ENCODE measurements around the gene SLC1A1.

SLC1A1 gene

GRCh38 chr9:4584636-4585035 lies 94.4 kb downstream of the SLC1A1 start:
- no peaks in the 10 kb centered on the region for H3K36me3 ChIP-seq (ENCODE audit: control insufficient read depth, low read depth, low read length)
- H3K9me3 ChIP-seq (ENCODE audit: control insufficient read depth, low read depth, low read length): no peaks in the 10 kb centered on the region
- H3K27me3 ChIP-seq (ENCODE audit: control insufficient read depth, insufficient read depth, low read length): no peaks in the 10 kb centered on the region
- no peak overlapping the region for H3K9ac ChIP-seq (ENCODE audit: low read length)
- H3K4me1 ChIP-seq (ENCODE audit: control insufficient read depth, low read depth, low read length): no peaks in the 10 kb centered on the region
- no peak overlapping the region for H3K27ac ChIP-seq (ENCODE audit: low read length)
- H3K4me3 ChIP-seq (ENCODE audit: low read length): no peak overlapping the region

GRCh38 chr9:4585135-4585534 lies 94.9 kb downstream of the SLC1A1 start:
- no peaks in the 10 kb centered on the region for H3K4me1 ChIP-seq (ENCODE audit: control insufficient read depth, low read depth, low read length)
- H3K27me3 ChIP-seq (ENCODE audit: control insufficient read depth, insufficient read depth, low read length): no peaks in the 10 kb centered on the region
- no peak overlapping the region for H3K4me3 ChIP-seq (ENCODE audit: low read length)
- H3K9me3 ChIP-seq (ENCODE audit: control insufficient read depth, low read depth, low read length): no peaks in the 10 kb centered on the region
- H3K9ac ChIP-seq (ENCODE audit: low read length): no peak overlapping the region
- H3K27ac ChIP-seq (ENCODE audit: low read length): no peak overlapping the region
- H3K36me3 ChIP-seq (ENCODE audit: control insufficient read depth, low read depth, low read length): no peaks in the 10 kb centered on the region

GRCh38 chr9:4588721-4589120 lies 98.5 kb downstream of the SLC1A1 start:
- H3K4me1 ChIP-seq (ENCODE audit: control insufficient read depth, low read depth, low read length): peaks cover 8% of the 10 kb centered on the region
- no peak overlapping the region for H3K27ac ChIP-seq (ENCODE audit: low read length)
- H3K9me3 ChIP-seq (ENCODE audit: control insufficient read depth, low read depth, low read length): no peaks in the 10 kb centered on the region
- H3K27me3 ChIP-seq (ENCODE audit: control insufficient read depth, insufficient read depth, low read length): no peaks in the 10 kb centered on the region
- H3K9ac ChIP-seq (ENCODE audit: low read length): no peak overlapping the region
- no peaks in the 10 kb centered on the region for H3K36me3 ChIP-seq (ENCODE audit: control insufficient read depth, low read depth, low read length)
- H3K4me3 ChIP-seq (ENCODE audit: low read length): no peak overlapping the region

- no peak overlapping the region for H3K4me3 ChIP-seq (ENCODE audit: low read length)
- H3K36me3 ChIP-seq (ENCODE audit: control insufficient read depth, low read depth, low read length): no peaks in the 10 kb centered on the region
- no peaks in the 10 kb centered on the region for H3K27me3 ChIP-seq (ENCODE audit: control insufficient read depth, insufficient read depth, low read length)
- H3K4me1 ChIP-seq (ENCODE audit: control insufficient read depth, low read depth, low read length): peaks cover 8% of the 10 kb centered on the region
- no peak overlapping the region for H3K27ac ChIP-seq (ENCODE audit: low read length)
- no peak overlapping the region for H3K9ac ChIP-seq (ENCODE audit: low read length)
- H3K9me3 ChIP-seq (ENCODE audit: control insufficient read depth, low read depth, low read length): no peaks in the 10 kb centered on the region
These were observed 100.3 kb downstream of the SLC1A1 start for GRCh38 chr9:4590430-4591122.

GRCh38 chr9:4591123-4591500 lies 100.8 kb downstream of the SLC1A1 start:
- no peak overlapping the region for H3K27ac ChIP-seq (ENCODE audit: low read length)
- H3K9me3 ChIP-seq (ENCODE audit: control insufficient read depth, low read depth, low read length): no peaks in the 10 kb centered on the region
- no peaks in the 10 kb centered on the region for H3K36me3 ChIP-seq (ENCODE audit: control insufficient read depth, low read depth, low read length)
- no peak overlapping the region for H3K9ac ChIP-seq (ENCODE audit: low read length)
- H3K4me1 ChIP-seq (ENCODE audit: control insufficient read depth, low read depth, low read length): peaks cover 8% of the 10 kb centered on the region
- no peak overlapping the region for H3K4me3 ChIP-seq (ENCODE audit: low read length)
- H3K27me3 ChIP-seq (ENCODE audit: control insufficient read depth, insufficient read depth, low read length): no peaks in the 10 kb centered on the region

- no peaks in the 10 kb centered on the region for H3K9me3 ChIP-seq (ENCODE audit: control insufficient read depth, low read depth, low read length)
These were observed 102.0 kb downstream of the SLC1A1 start for GRCh38 chr9:4592295-4592694.

GRCh38 chr9:4592886-4593285 lies 102.6 kb downstream of the SLC1A1 start:
- H3K27me3 ChIP-seq (ENCODE audit: control insufficient read depth, insufficient read depth, low read length): no peaks in the 10 kb centered on the region
- peaks cover 8% of the 10 kb centered on the region for H3K4me1 ChIP-seq (ENCODE audit: control insufficient read depth, low read depth, low read length)
- no peak overlapping the region for H3K4me3 ChIP-seq (ENCODE audit: low read length)
- no peak overlapping the region for H3K9ac ChIP-seq (ENCODE audit: low read length)
- H3K36me3 ChIP-seq (ENCODE audit: control insufficient read depth, low read depth, low read length): no peaks in the 10 kb centered on the region
- H3K27ac ChIP-seq (ENCODE audit: low read length): no peak overlapping the region
- H3K9me3 ChIP-seq (ENCODE audit: control insufficient read depth, low read depth, low read length): no peaks in the 10 kb centered on the region

More at GRCh38 chr9:4592295-4592694, 102.0 kb downstream of the SLC1A1 start:
- H3K4me3 ChIP-seq (ENCODE audit: low read length): no peak overlapping the region
- H3K27ac ChIP-seq (ENCODE audit: low read length): no peak overlapping the region
- H3K36me3 ChIP-seq (ENCODE audit: control insufficient read depth, low read depth, low read length): no peaks in the 10 kb centered on the region
- peaks cover 8% of the 10 kb centered on the region for H3K4me1 ChIP-seq (ENCODE audit: control insufficient read depth, low read depth, low read length)
- no peaks in the 10 kb centered on the region for H3K27me3 ChIP-seq (ENCODE audit: control insufficient read depth, insufficient read depth, low read length)
- no peak overlapping the region for H3K9ac ChIP-seq (ENCODE audit: low read length)

GRCh38 chr9:4594545-4594944 lies 104.3 kb downstream of the SLC1A1 start:
- no peaks in the 10 kb centered on the region for H3K9me3 ChIP-seq (ENCODE audit: control insufficient read depth, low read depth, low read length)
- H3K36me3 ChIP-seq (ENCODE audit: control insufficient read depth, low read depth, low read length): no peaks in the 10 kb centered on the region
- no peak overlapping the region for H3K9ac ChIP-seq (ENCODE audit: low read length)
- no peak overlapping the region for H3K27ac ChIP-seq (ENCODE audit: low read length)
- no peaks in the 10 kb centered on the region for H3K27me3 ChIP-seq (ENCODE audit: control insufficient read depth, insufficient read depth, low read length)
- peaks cover 8% of the 10 kb centered on the region for H3K4me1 ChIP-seq (ENCODE audit: control insufficient read depth, low read depth, low read length)
- H3K4me3 ChIP-seq (ENCODE audit: low read length): no peak overlapping the region

- no peaks in the 10 kb centered on the region for H3K9me3 ChIP-seq (ENCODE audit: control insufficient read depth, low read depth, low read length)
- peaks cover 8% of the 10 kb centered on the region for H3K4me1 ChIP-seq (ENCODE audit: control insufficient read depth, low read depth, low read length)
- no peaks in the 10 kb centered on the region for H3K36me3 ChIP-seq (ENCODE audit: control insufficient read depth, low read depth, low read length)
- H3K4me3 ChIP-seq (ENCODE audit: low read length): no peak overlapping the region
- no peak overlapping the region for H3K9ac ChIP-seq (ENCODE audit: low read length)
- no peak overlapping the region for H3K27ac ChIP-seq (ENCODE audit: low read length)
- no peaks in the 10 kb centered on the region for H3K27me3 ChIP-seq (ENCODE audit: control insufficient read depth, insufficient read depth, low read length)
These were observed 104.7 kb downstream of the SLC1A1 start for GRCh38 chr9:4594994-4595393.

- no peak overlapping the region for H3K27ac ChIP-seq (ENCODE audit: low read length)
- H3K4me3 ChIP-seq (ENCODE audit: low read length): no peak overlapping the region
- H3K4me1 ChIP-seq (ENCODE audit: control insufficient read depth, low read depth, low read length): no peaks in the 10 kb centered on the region
- H3K36me3 ChIP-seq (ENCODE audit: control insufficient read depth, low read depth, low read length): no peaks in the 10 kb centered on the region
- no peak overlapping the region for H3K9ac ChIP-seq (ENCODE audit: low read length)
- H3K27me3 ChIP-seq (ENCODE audit: control insufficient read depth, insufficient read depth, low read length): no peaks in the 10 kb centered on the region
- H3K9me3 ChIP-seq (ENCODE audit: control insufficient read depth, low read depth, low read length): no peaks in the 10 kb centered on the region
These were observed 106.1 kb downstream of the SLC1A1 start for GRCh38 chr9:4596165-4596922.

- H3K4me1 ChIP-seq (ENCODE audit: control insufficient read depth, low read depth, low read length): no peaks in the 10 kb centered on the region
- H3K9me3 ChIP-seq (ENCODE audit: control insufficient read depth, low read depth, low read length): no peaks in the 10 kb centered on the region
- H3K4me3 ChIP-seq (ENCODE audit: low read length): no peak overlapping the region
- H3K27ac ChIP-seq (ENCODE audit: low read length): no peak overlapping the region
- no peaks in the 10 kb centered on the region for H3K36me3 ChIP-seq (ENCODE audit: control insufficient read depth, low read depth, low read length)
- no peak overlapping the region for H3K9ac ChIP-seq (ENCODE audit: low read length)
- H3K27me3 ChIP-seq (ENCODE audit: control insufficient read depth, insufficient read depth, low read length): no peaks in the 10 kb centered on the region
These were observed 110.1 kb downstream of the SLC1A1 start for GRCh38 chr9:4600368-4600767.

GRCh38 chr9:4603830-4604229 lies 113.6 kb downstream of the SLC1A1 start:
- Histone ChIP-seq H3K27me3 (ENCODE audit: control insufficient read depth, insufficient read depth, low read length) (no peaks in the 10 kb centered on the region), H3K36me3 (ENCODE audit: control insufficient read depth, low read depth, low read length) (no peaks in the 10 kb centered on the region)

More at GRCh38 chr9:4603830-4604229, 113.6 kb downstream of the SLC1A1 start:
- Histone ChIP-seq H3K4me3 (ENCODE audit: low read length) (no peak overlapping the region), H3K4me1 (ENCODE audit: control insufficient read depth, low read depth, low read length) (no peaks in the 10 kb centered on the region), H3K27ac (ENCODE audit: low read length) (no peak overlapping the region), H3K9me3 (ENCODE audit: control insufficient read depth, low read depth, low read length) (no peaks in the 10 kb centered on the region), H3K9ac (ENCODE audit: low read length) (no peak overlapping the region)

Data from iPS-18a (cell line).